GM21447 (cell line): Measurements from ENCODE around the gene VWA3A.

Experiments used
- ATAC-seq: cut with Tn5 transposase; IDR thresholded peaks from one replicate; pipeline ENCODE4 v1.9.1; 2021; ENCODE audit not compliant: unreplicated experiment

Gene VWA3A

GRCh38 chr16:22177968-22178930 lies 85.9 kb downstream of the VWA3A start:
- ATAC-seq = no peak

- ATAC-seq = no peak
Observed at GRCh38 chr16:22181426-22181825, 89.1 kb downstream of the VWA3A start.

GRCh38 chr16:22181843-22182242 lies 89.5 kb downstream of the VWA3A start:
- ATAC-seq = no peak

GRCh38 chr16:22183335-22183734 lies 91.0 kb downstream of the VWA3A start:
- ATAC-seq = no peak

- no peak for ATAC-seq
Observed at GRCh38 chr16:22183901-22184614, 91.7 kb downstream of the VWA3A start.

GRCh38 chr16:22184615-22184968 lies 92.3 kb downstream of the VWA3A start:
- no peak for ATAC-seq

- ATAC-seq = no peak
Observed at GRCh38 chr16:22186517-22186916, 94.2 kb downstream of the VWA3A start.

GRCh38 chr16:22188267-22188594 lies 95.9 kb downstream of the VWA3A start:
- no peak for ATAC-seq

- no peak for ATAC-seq
Observed at GRCh38 chr16:22188595-22189442, 96.5 kb downstream of the VWA3A start.

- ATAC-seq = no peak
Observed at GRCh38 chr16:22189473-22190080, 97.2 kb downstream of the VWA3A start.

- ATAC-seq = peak; percentile 50
Observed at GRCh38 chr16:22190081-22190775, 97.9 kb downstream of the VWA3A start.

GRCh38 chr16:22190776-22191531 lies 98.6 kb downstream of the VWA3A start:
- ATAC-seq = peak; percentile 43

GRCh38 chr16:22191532-22192260 lies 99.4 kb downstream of the VWA3A start:
- ATAC-seq = no peak

- ATAC-seq = peak; percentile 22
Observed at GRCh38 chr16:22192261-22193062, 100.1 kb downstream of the VWA3A start.

GRCh38 chr16:22193063-22193411 lies 100.7 kb downstream of the VWA3A start:
- no peak for ATAC-seq

- ATAC-seq = no peak
Observed at GRCh38 chr16:22194707-22195444, 102.5 kb downstream of the VWA3A start.

- ATAC-seq = no peak
Observed at GRCh38 chr16:22195445-22195694, 103.0 kb downstream of the VWA3A start.
